ENCODE data around the gene LAMP1.
"Not testable (repeated sequence)": the region's sequence is repeated elsewhere in the genome, so short reads cannot be mapped to it uniquely, and the experiment has no call there.

The LAMP1 gene

DNA sequence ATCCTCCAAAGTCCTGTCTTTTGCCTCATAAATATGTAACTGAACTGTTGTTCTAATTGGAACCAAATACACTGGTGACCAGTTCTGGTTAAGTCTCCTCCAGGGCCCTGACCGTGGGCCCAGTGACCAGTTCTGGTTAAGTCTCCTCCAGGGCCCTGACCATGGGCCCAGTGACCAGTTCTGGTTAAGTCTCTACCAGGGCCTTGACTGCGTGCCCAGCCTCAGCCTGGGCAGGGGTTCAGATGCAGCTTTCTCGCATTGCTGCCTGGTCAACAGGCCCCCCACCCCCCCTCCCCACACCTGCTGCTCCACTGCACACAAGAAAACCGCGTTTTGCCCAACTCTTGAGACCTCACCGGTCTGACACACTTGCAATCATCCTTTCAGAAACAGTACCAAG is 70.7 kb downstream of the LAMP1 start:
- ATAC-seq (no peak), DNase-seq (ENCODE audit: low spot score in 2 of 2) (no peak)
- peaks cover 2% of the 10 kb centered on the region for H3K36me3 Mint-ChIP-seq
- H3K9me3 Mint-ChIP-seq, result no peaks in the 10 kb centered on the region
- H3K4me1 Mint-ChIP-seq, result peaks cover 6% of the 10 kb centered on the region
- H3K4me3 Mint-ChIP-seq, result no peak overlapping the region
- H3K27ac Mint-ChIP-seq, result no peak overlapping the region

GRCh38 chr13:113368353-113368752 is 71.3 kb downstream of the LAMP1 start:
- ATAC-seq; H3K4me1 Mint-ChIP-seq; DNase-seq (ENCODE audit: low spot score in 2 of 2); H3K27ac Mint-ChIP-seq; H3K9me3 Mint-ChIP-seq; H3K36me3 Mint-ChIP-seq; H3K4me3 Mint-ChIP-seq: not testable (repeated sequence)

- H3K4me3 Mint-ChIP-seq, result no peak overlapping the region
- no peak for ATAC-seq
Observed at GRCh38 chr13:113369189-113369588, 72.2 kb downstream of the LAMP1 start.

DNA sequence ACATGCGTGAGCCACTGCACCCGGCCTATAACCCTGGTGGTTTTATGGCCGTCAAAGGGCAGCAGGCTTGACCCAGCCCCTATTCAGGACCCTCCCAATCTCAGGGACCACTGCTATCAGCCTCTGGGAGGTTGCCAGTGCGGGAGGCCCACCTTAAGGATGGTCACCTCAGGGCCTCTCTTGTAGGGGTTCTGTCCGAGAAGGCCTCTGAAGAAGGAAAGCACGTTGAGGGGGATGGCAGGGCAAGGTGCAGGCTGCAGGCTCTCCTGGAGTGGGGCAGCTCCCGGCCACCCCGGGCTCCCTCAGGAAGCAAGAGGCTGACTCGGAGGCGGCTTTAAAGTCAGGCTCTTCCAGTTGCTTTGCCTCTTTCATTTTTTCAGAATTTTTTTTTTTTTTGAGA is 72.8 kb downstream of the LAMP1 start:
- Mint-ChIP-seq H3K27ac (no peak overlapping the region), H3K9me3 (no peaks in the 10 kb centered on the region), H3K4me3 (no peak overlapping the region), H3K36me3 (no peaks in the 10 kb centered on the region), H3K4me1 (peaks cover 6% of the 10 kb centered on the region)
- ATAC-seq (no peak), DNase-seq (ENCODE audit: low spot score in 2 of 2) (no peak)

More at GRCh38 chr13:113369189-113369588, 72.2 kb downstream of the LAMP1 start:
- DNase-seq (ENCODE audit: low spot score in 2 of 2), result no peak
- Mint-ChIP-seq H3K4me1 (peaks cover 6% of the 10 kb centered on the region), H3K36me3 (no peaks in the 10 kb centered on the region), H3K9me3 (no peaks in the 10 kb centered on the region), H3K27ac (no peak overlapping the region)

- H3K27ac Mint-ChIP-seq, result no peak overlapping the region
- ATAC-seq, result no peak
Observed at GRCh38 chr13:113371061-113371460, 74.0 kb downstream of the LAMP1 start.

DNA sequence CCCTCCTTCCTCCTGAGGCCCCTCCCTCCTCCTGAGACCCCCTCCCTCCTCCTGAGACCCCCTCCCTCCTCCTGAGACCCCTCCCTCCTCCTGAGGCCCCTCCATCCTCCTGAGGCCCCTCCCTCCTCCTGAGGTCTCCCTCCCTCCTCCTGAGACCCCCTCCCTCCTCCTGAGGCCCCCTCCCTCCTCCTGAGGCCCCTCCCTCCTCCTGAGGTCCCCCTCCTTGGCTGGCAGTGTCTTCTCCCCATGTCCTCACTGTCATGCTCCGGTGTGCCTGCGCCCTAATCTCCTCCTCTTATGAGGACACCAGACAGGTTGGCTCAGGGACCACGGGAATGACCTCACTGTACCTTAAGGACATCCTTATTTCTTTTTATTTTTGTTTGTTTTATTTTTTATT is 74.7 kb downstream of the LAMP1 start:
- not testable (repeated sequence) for H3K27ac Mint-ChIP-seq; H3K4me3 Mint-ChIP-seq; H3K36me3 Mint-ChIP-seq; DNase-seq (ENCODE audit: low spot score in 2 of 2); H3K4me1 Mint-ChIP-seq; ATAC-seq; H3K9me3 Mint-ChIP-seq

More at GRCh38 chr13:113371061-113371460, 74.0 kb downstream of the LAMP1 start:
- Mint-ChIP-seq H3K9me3 (no peaks in the 10 kb centered on the region), H3K4me3 (no peak overlapping the region), H3K36me3 (no peaks in the 10 kb centered on the region), H3K4me1 (no peaks in the 10 kb centered on the region)
- DNase-seq (ENCODE audit: low spot score in 2 of 2), result no peak

Data from stimulated activated effector memory CD8-positive, alpha-beta T cell treated with anti-CD3 and anti-CD28 coated beads, Interleukin-12 subunit alpha, Interleukin-12 subunit beta, amount 100 ng/mL, for 72 hours (primary cell).